Embryonic facial prominence (tissue), 1 donor: ENCODE results near the gene GPR137.

ENCODE experiments used
- DNase-seq: peaks from one replicate; pipeline ENCODE4 v3.0.0-alpha.2; 2016; ENCODE audit errors: extremely low spot score

Gene GPR137

GRCh38 chr11:64249563-64250414, 35.9 kb upstream of the GPR137 start:
- DNase-seq, result no peak

GRCh38 chr11:64250415-64251015, 35.1 kb upstream of the GPR137 start:
- DNase-seq, result no peak

- no peak for DNase-seq
Measured at GRCh38 chr11:64251016-64251752, 34.5 kb upstream of the GPR137 start, which contains the start of gene PLCB3. PLCB3 (plus strand) TSS chr11:64251530; CDS start chr11:64251650, 120 bp downstream.

DNA sequence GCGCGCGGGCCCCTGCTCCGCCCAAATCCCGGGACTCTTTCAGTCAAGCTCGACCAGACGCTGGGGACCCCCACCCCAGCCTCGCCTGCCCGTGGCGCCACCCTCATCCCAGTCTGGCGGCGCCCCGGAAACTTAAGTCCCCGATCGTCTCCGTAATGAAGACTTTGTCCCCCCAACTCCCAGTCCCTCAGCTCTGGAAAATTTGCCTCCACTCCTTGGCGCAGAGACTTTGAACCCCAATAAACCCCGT, 34.0 kb upstream of the GPR137 start:
- no peak for DNase-seq

DNA sequence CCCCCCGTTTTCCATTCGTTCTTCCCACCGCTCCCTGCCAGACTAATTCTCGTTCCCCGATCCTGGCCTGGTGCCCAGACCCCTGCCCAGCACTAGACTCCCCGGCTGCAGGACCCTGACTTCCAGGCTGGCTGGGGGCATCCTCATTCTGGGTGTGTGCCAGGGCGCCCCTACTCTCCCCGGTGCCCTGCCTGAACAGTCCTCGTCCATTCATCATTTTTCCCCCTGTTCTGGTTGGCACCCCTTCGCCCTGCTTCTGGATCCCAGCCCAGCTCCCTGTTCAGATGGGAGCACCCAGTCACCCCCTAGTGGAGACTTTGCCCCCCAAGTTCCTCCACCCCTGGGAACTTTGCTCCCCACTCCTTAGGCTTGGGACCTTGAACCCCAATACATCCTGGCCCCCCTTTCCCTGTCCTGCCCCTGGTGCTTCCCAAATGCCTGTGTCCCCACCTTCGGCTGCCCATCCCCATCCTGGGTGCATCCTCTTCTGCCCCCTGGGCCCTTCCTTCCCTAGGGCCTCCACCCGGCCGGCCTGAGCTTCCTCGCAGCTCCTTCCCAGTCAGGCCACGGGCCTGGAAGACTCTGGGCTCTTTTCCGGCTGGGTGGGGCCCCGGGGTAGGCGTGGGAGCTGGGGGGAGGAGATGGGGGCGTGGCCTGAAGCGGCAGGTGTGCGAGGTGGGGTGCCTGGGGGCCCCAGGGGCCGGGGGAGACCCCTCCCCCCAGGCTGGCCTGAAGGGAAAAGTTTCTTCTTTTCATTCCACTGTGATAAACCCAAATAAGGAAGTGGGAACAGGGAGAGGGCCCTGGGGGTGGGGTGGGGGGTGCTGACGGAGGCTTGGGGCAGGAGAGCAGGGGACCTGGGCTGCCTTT, 33.4 kb upstream of the GPR137 start:
- DNase-seq, result no peak

GRCh38 chr11:64253043-64253442, 32.6 kb upstream of the GPR137 start:
- DNase-seq, result no peak

DNA sequence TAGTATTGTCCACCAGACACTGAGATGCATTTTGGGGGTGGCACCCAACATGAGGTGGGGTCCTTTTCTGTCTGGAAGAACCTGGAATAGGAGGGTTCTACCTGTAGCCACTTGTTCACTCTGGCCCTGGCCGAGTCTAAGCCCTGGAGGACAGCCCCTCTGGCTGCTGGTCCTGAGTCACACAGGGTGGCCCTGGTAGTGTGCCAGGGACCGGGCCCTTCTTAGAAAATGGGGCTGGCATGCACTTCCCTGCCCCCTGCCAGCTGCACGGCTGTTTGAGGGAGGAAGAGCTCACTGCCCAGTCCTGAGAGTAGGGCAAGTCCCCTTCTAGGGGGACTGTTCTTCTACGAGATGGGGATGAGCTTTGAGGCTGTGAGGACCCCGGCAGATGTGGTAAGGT, 32.2 kb upstream of the GPR137 start:
- no peak for DNase-seq

- DNase-seq, result no peak
Measured at GRCh38 chr11:64254326-64254725, 31.3 kb upstream of the GPR137 start.

- no peak for DNase-seq
Measured at GRCh38 chr11:64255135-64256128, 30.2 kb upstream of the GPR137 start.

- DNase-seq, result no peak
Measured at GRCh38 chr11:64256300-64256699, 29.3 kb upstream of the GPR137 start.

GRCh38 chr11:64258356-64258755, 27.3 kb upstream of the GPR137 start:
- no peak for DNase-seq

DNA sequence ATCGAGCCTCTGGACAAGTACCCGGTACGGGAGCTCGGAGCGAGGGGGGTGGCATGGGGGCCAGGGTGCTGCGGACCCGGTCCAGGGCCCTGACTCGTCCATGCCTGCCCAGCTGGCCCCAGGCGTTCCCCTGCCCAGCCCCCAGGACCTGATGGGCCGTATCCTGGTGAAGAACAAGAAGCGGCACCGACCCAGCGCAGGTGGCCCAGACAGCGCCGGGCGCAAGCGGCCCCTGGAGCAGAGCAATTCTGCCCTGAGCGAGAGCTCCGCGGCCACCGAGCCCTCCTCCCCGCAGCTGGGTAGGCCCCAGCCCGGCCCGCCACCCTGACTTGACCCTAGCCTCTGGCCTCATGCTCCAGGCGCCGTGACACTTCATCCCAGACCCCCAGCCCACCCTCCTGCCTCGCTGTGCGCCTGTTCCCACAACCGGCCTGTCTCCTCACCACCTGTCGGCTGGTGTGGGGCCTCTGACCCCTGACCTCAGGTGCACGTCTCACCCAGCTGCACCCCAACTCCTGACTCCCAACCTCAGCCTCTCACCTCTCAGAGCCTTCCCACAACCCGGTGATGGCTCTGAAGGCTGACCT, 26.6 kb upstream of the GPR137 start:
- DNase-seq, result no peak

DNA sequence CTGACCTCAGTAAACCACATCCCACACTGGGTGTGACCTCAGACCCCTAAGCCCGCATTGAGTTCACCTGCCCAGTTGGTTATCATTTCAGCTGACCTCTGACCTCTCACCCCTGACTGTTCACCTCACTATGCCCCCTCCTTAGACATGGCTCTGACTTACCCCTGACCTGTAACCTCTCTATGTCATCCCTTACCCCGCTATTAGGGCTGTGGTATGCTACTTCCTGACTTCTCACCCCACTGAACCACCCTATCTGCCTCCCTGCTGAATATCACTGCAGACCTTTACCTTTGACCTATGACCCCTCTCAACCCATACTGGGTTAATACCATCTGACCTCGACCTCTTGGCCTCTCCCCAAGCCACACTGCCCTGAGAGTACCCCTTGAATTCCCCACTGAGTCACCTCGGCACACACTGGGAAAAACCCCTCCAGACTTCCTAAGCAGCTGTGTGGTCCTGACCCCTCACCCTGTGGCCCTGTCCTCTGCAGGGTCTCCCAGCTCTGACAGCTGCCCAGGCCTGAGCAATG, 26.0 kb upstream of the GPR137 start:
- no peak for DNase-seq

- DNase-seq, result no peak
Measured at GRCh38 chr11:64260147-64260708, 25.4 kb upstream of the GPR137 start.

DNA sequence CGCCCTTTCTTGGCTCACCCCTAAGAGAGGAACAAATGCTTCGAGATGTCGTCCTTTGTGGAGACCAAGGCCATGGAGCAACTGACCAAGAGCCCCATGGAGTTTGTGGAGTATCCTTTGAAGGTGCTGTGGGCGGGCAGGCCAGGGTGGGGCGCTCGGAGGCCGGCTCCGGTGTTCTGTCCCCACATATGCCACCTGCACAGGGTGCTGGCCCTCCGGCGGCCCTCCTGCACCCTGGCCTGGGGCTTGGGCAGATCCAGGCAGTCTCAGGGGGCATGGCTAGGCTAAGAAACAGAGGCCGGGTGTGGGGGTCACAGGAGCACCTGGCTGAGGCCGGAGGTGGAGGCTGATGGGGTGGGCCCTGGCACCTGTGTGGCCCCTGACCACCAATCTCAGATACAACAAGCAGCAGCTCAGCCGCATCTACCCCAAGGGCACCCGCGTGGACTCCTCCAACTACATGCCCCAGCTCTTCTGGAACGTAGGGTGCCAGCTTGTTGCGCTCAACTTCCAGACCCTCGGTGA, 24.0 kb upstream of the GPR137 start:
- DNase-seq, result no peak

DNA sequence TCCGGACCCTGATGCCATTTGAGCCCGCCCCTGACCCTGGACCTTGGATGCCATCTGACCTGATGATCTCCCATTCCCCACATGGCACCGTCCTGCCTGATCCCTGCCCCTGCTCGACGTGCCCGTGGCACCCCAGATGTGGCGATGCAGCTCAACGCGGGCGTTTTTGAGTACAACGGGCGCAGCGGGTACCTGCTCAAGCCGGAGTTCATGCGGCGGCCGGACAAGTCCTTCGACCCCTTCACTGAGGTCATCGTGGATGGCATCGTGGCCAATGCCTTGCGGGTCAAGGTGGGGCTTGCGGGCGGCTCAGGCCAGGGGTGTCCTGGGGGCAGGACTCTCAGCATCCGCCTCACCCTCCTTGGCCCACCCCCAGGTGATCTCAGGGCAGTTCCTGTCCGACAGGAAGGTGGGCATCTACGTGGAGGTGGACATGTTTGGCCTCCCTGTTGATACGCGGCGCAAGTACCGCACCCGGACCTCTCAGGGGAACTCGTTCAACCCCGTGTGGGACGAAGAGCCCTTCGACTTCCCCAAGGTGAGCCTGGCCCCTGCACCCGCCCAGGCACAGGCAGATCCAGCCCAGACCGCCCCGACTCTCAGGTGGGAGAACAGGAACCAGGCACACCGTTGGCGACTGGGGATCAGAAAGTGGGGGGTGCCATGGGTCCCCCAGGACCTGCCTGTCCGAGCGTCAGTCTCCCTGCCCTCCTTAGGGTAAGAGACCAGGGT, 23.2 kb upstream of the GPR137 start:
- no peak for DNase-seq

- DNase-seq, result no peak
Measured at GRCh38 chr11:64263021-64263946, 22.4 kb upstream of the GPR137 start.

GRCh38 chr11:64263947-64264317, 21.7 kb upstream of the GPR137 start:
- DNase-seq, result no peak
